Measurements from ENCODE around the gene NAALADL2. TPM values are rescaled to one million over a fixed set of nuclear protein-coding genes. Genes with fewer than 3 reads are reported as not detected.

The NAALADL2 gene
- total and polyA plus RNA-seq, 2 of the 4 experiments (the other 2 are of a cell fraction) = 3.8 to 19.2 TPM

GRCh38 chr3:175192536-175192935 lies 333.4 kb downstream of the NAALADL2 start:
- POLR2A ChIA-PET (ENCODE audit: unreplicated experiment) = no interaction called here
- H3K14ac ChIP-seq (replicated peaks; ENCODE audit: low read depth, low read length) = no peak overlapping the region
- no peaks in the 10 kb centered on the region for H3K27me3 ChIP-seq (ENCODE audit: control insufficient read depth, insufficient read depth, low read length)
- no peak overlapping the region for H4K5ac ChIP-seq (ENCODE audit: low read depth, low read length)
- CTCF ChIA-PET = no interaction called here
- H3K9me3 ChIP-seq (ENCODE audit: control insufficient read depth, insufficient read depth, low read length) = no peaks in the 10 kb centered on the region
- H3K18ac ChIP-seq (ENCODE audit: low read depth, low read length) = no peak overlapping the region
- no peak overlapping the region for H2BK15ac ChIP-seq (ENCODE audit: low read depth, low read length)
- DNase-seq (peak; percentile 12), ATAC-seq (ENCODE audit: low read depth) (no peak)
- H2BK120ac ChIP-seq (ENCODE audit: low read depth, low read length) = no peak overlapping the region
- no peaks in the 10 kb centered on the region for H4K20me1 ChIP-seq (ENCODE audit: insufficient read depth, low read length)
- no peak overlapping the region for H3K4ac ChIP-seq (ENCODE audit: low read depth, low read length)
- no peak overlapping the region for H2AK9ac ChIP-seq (replicated peaks; ENCODE audit: low read depth, low read length, poor library complexity)
- TF ChIP-seq RFX5 (IDR thresholded peaks at IDR 0.05; ENCODE audit: low read depth, low read length) = no peak
- no peak for TF ChIP-seq FOS (IDR thresholded peaks at IDR 0.05; ENCODE audit: low read depth, low read length)
- TF ChIP-seq RCOR1 (IDR thresholded peaks at IDR 0.05; ENCODE audit: insufficient replicate concordance, low read length) = no peak
- TF ChIP-seq ELK1 (IDR thresholded peaks at IDR 0.05; ENCODE audit: borderline replicate concordance, low read depth, low read length) = no peak
- no peak for TF ChIP-seq POLR2A (IDR thresholded peaks at IDR 0.05; ENCODE audit: low read depth, low read length)
- peaks cover 2% of the 10 kb centered on the region; the same call in 1 of the 2 replicates for H3K4me1 ChIP-seq (ENCODE audit: control insufficient read depth, insufficient read depth, low read length)
- H3K36me3 ChIP-seq (ENCODE audit: control insufficient read depth, insufficient read depth, low read length) = no peaks in the 10 kb centered on the region
- dilution Hi-C loops (cut with HindIII; ENCODE audit: low sequenced_read_pairs, unreplicated experiment) = no loop called here
- no peak overlapping the region for H3K4me3 ChIP-seq (ENCODE audit: insufficient read depth, low read depth, low read length)
- H3K27ac ChIP-seq (ENCODE audit: insufficient read depth, low read length) = no peak overlapping the region
- H4K91ac ChIP-seq (ENCODE audit: insufficient read depth, low read depth, low read length) = no peak overlapping the region
- no peaks in the 10 kb centered on the region for H3K79me1 ChIP-seq (ENCODE audit: low read depth in 1 of 2, low read length in 2 of 2)
- no peak overlapping the region for H2BK20ac ChIP-seq (ENCODE audit: low read depth, low read length)
- no peak overlapping the region for H4K8ac ChIP-seq (ENCODE audit: low read depth in 2 of 2, low read length in 2 of 2)
- no peak overlapping the region for H3K56ac ChIP-seq (ENCODE audit: extremely low read depth, insufficient read depth, low read length)
- H3K9me1 ChIP-seq (ENCODE audit: insufficient read depth, low read length) = no peaks in the 10 kb centered on the region
- H3K9ac ChIP-seq (ENCODE audit: low read depth, low read length) = no peak overlapping the region
- in situ Hi-C loops (cut with MboI; ENCODE audit: low sequenced_read_pairs) = no loop called here
- no peak overlapping the region for H3K23ac ChIP-seq (ENCODE audit: low read depth, low read length)
- H3K4me2 ChIP-seq (ENCODE audit: low read depth, low read length) = no peak overlapping the region
- no TSS peak for BruUV-seq (replicated peaks)
- intact Hi-C loops (cut with micrococcal nuclease) = no loop called here
- WGBS, 2 experiments (ENCODE audit: extremely low coverage in 2 of 2, insufficient read length in 1 of 2) = no CpG with 5 or more reads among the region's 3 CpGs
- no peak overlapping the region for H2AK5ac ChIP-seq (ENCODE audit: low read depth, low read length)
- no peak overlapping the region for H2AFZ ChIP-seq (replicated peaks; ENCODE audit: low read length, poor library complexity)
- no peak overlapping the region for H2BK5ac ChIP-seq (ENCODE audit: low read depth, low read length, poor library complexity, severe bottlenecking)

All from IMR-90 (cell line).